Chondrocyte (in vitro differentiated cells): ENCODE results near the gene TAL1. TPM values are rescaled to one million over a fixed set of nuclear protein-coding genes. Genes with fewer than 3 reads are reported as not detected.

Source experiments
- DNase-seq: peaks from one replicate; pipeline ENCODE4 v3.0.0; 2021; ENCODE audit warnings: mixed read lengths, low spot score
- H3K27ac Mint-ChIP-seq: one replicate; pipeline ENCODE4 v1.8.0; 2021; ENCODE audit warnings: mild to moderate bottlenecking, moderate library complexity, mixed read lengths; ENCODE audit not compliant: unreplicated experiment
- H3K27me3 Mint-ChIP-seq: 2 replicates; pipeline ENCODE4 v1.8.0; 2021; ENCODE audit warnings: low read depth, mixed read lengths
- H3K36me3 Mint-ChIP-seq: 2 replicates; pipeline ENCODE4 v1.8.0; 2021; ENCODE audit warnings: low read depth, mixed read lengths
- H3K4me1 Mint-ChIP-seq: 2 replicates; pipeline ENCODE4 v1.8.0; 2021; ENCODE audit warnings: low read depth, mild to moderate bottlenecking, mixed read lengths
- H3K4me3 Mint-ChIP-seq: one replicate; pipeline ENCODE4 v1.8.0; 2021; ENCODE audit warnings: mild to moderate bottlenecking, moderate library complexity, mixed read lengths; ENCODE audit not compliant: unreplicated experiment
- H3K9me3 Mint-ChIP-seq: 2 replicates; pipeline ENCODE4 v1.8.0; 2021; ENCODE audit warnings: low read depth, mixed read lengths
- CTCF ChIP-seq: fragments of 200-600 bp; sonication (generic); IDR thresholded peaks from 2 replicates; pipeline ENCODE4 v1.5.0; 2021; ENCODE audit warnings: antibody characterized with exemption, mild to moderate bottlenecking, moderate library complexity
- total RNA-seq: library from RNA; stranded (reverse); gene quantifications from 3 replicates; pipeline ENCODE4 v1.2.1, GENCODE V29; 2021

TAL1 gene
- total RNA-seq, 1 donor from 2014 or later = 0.10 TPM

GRCh38 chr1:47181955-47182675, 49.9 kb downstream of the TAL1 start:
- DNase-seq = no peak
- Mint-ChIP-seq H3K4me3 (no peak overlapping the region), H3K27ac (no peak overlapping the region), H3K27me3 (peaks cover 9% of the 10 kb centered on the region), H3K4me1 (peaks cover 22% of the 10 kb centered on the region), H3K36me3 (no peaks in the 10 kb centered on the region), H3K9me3 (no peaks in the 10 kb centered on the region)
- TF ChIP-seq CTCF = no peak

DNA sequence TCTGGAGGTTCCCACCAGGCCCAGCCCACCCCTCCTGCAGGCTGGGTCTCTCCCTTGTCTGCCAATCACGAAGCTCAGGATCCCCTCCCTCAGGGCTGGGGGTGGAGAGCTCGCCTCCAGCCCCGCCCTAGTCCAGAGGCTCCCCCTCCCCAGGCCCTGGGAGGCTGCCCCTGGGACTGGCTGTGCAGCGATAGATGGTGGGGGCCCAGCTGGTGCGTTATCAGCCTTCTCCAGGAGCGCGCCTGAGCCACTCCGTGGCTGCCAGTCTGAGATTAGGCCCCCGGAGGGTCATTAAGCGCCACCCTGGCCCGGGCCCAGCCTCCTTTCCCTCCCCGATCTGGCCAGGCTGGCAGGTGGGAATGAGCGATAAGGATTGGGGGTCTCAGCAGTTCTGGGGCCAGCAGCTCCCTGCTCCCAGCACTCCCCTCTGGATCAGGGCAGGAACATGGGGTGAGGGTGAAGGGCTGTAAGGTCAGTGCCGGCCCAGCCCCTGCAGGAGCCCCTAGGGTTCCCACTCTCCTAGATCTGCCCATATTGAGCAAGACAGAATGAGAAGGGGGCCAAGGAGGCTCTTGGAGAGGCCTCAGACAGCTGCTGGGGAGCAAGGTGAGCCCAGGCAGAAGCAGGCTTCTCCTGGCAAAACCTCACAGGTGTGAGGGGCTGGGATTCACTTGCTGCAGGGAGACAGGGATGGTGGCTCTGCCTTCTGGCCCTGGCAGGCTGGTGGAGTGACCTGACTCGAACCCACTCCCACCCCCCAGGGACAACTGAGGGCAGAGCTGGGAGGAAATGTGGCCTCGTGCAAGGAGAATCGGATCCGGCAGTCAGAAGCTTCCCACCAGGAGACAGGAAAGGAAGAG, 50.7 kb downstream of the TAL1 start:
- peaks cover 9% of the 10 kb centered on the region for H3K27me3 Mint-ChIP-seq
- H3K36me3 Mint-ChIP-seq = no peaks in the 10 kb centered on the region
- no peaks in the 10 kb centered on the region for H3K9me3 Mint-ChIP-seq
- H3K27ac Mint-ChIP-seq = no peak overlapping the region
- no peak for DNase-seq
- no peak for TF ChIP-seq CTCF
- peaks cover 22% of the 10 kb centered on the region for H3K4me1 Mint-ChIP-seq
- H3K4me3 Mint-ChIP-seq = no peak overlapping the region

DNA sequence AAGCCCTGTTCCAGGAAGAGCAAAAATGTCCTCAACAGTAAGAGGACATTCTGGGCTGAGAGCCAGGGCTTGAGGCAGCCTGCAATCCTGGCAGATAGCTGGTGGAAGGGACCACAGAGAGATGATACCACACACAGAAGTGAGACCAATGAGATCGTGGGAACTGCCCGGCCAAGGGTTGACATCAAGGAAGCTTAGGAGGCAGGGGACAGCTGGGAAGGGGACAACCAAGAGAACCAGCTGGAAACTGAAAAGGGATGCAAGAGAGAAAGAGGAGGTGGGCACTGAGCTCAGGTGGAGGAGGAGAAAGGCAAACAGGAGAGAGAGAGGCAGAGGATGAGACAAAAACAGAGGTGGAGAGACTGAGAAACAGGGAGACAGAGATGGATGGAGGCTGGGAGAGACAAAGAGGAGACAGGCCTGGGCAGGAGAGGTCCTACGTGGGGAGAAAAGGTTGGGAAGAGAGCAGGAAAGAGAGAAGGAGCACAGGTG, 51.4 kb downstream of the TAL1 start:
- TF ChIP-seq CTCF = no peak
- DNase-seq = no peak
- Mint-ChIP-seq H3K27me3 (peaks cover 9% of the 10 kb centered on the region), H3K4me1 (peaks cover 22% of the 10 kb centered on the region), H3K4me3 (no peak overlapping the region), H3K36me3 (no peaks in the 10 kb centered on the region), H3K27ac (no peak overlapping the region), H3K9me3 (no peaks in the 10 kb centered on the region)

DNA sequence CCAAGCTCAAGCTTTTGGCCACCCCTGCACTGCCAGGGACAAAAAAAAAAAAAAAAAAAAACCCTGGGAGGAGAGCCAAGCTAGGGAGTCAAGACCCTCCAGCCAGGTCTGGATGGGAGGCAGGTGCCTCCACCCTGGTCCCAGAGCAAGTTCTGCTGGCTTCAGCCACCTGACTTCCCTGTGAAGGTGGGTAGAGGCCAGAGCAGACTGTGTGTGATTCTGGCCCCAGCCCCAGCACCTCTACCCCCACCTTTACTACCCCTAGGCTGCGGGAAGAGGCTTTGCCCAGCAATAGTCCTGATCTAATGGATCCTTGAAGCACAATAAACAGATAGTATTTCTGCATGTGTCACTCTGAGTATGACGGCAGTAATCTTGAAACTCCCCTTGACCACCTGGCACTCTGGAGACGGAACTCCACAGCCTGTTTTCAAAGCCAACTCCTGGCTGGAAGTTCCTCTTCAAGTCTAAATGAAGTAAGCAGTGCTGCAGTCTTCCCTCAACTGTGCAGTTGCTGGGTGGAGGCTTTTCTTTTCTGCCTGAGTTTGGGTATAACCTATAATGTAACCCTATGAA, 51.9 kb downstream of the TAL1 start:
- H3K27ac Mint-ChIP-seq = peak overlapping the region; percentile 96
- H3K4me3 Mint-ChIP-seq = no peak overlapping the region
- peaks cover 25% of the 10 kb centered on the region for H3K4me1 Mint-ChIP-seq
- no peaks in the 10 kb centered on the region for H3K9me3 Mint-ChIP-seq
- no peaks in the 10 kb centered on the region for H3K36me3 Mint-ChIP-seq
- peaks cover 3% of the 10 kb centered on the region for H3K27me3 Mint-ChIP-seq
- no peak for DNase-seq
- TF ChIP-seq CTCF = no peak
